T-helper 1 cell treated with Interleukin-12 subunit alpha and Interleukin-12 subunit beta and Interleukin-4 antibody, amounts not matched to agents 30 ng/mL and 1 ng/mL, for 36 hours (primary cell): ENCODE measurements around the gene ZNF439. TPM values are rescaled to one million over a fixed set of nuclear protein-coding genes. Genes with fewer than 3 reads are reported as not detected.
"Not testable (repeated sequence)": the region's sequence is repeated elsewhere in the genome, so short reads cannot be mapped to it uniquely, and the experiment has no call there.

Experiments used
- intact Hi-C: fragments of 100-400 bp; cut with micrococcal nuclease; formaldehyde crosslinking; loops from one replicate; pipeline ENCODE4 v1.15.1; 2024
- total RNA-seq: library from RNA; stranded (reverse); gene quantifications from 2 replicates; pipeline ENCODE4 v1.2.3, GENCODE V29; 2022

Gene ZNF439
- 6.1 and 7.4 TPM in 2 replicates for total RNA-seq

- intact Hi-C loops, result loop anchor here (1.0 to 2.0 kb wide), 2 partner anchors 35 to 76 kb away; partner anchors contain the start of genes ZNF440 and ZNF700
These were observed at the start of gene ZNF439 for GRCh38 chr19:11848594-11849469. Gene ZNF439 (plus strand): TSS chr19:11848726. CDS start chr19:11848868, 142 bp downstream.

- intact Hi-C loops, result no loop called here
These were observed 42.0 kb upstream of the ZNF439 start for GRCh38 chr19:11806354-11807098.

GRCh38 chr19:11807099-11807380, 41.5 kb upstream of the ZNF439 start:
- intact Hi-C loops, result no loop called here

- intact Hi-C loops, result loop anchor here (1.0 to 5.0 kb wide), 8 partner anchors 15 to 327 kb away; partner anchors contain the start of genes ELOF1, ZNF20, ZNF439 and ZNF441
These were observed 34.9 kb upstream of the ZNF439 start for GRCh38 chr19:11813703-11814028.

GRCh38 chr19:11814029-11814699, 34.4 kb upstream of the ZNF439 start, which contains the start of gene ZNF440:
Gene ZNF440 (plus strand): TSS chr19:11814273. CDS start chr19:11814448, 175 bp downstream.
- intact Hi-C loops, result loop anchor here (1.0 to 5.0 kb wide), 8 partner anchors 16 to 326 kb away; partner anchors contain the start of genes ELOF1, ZNF20, ZNF439 and ZNF441

- intact Hi-C loops, result loop anchor here (1.0 to 5.0 kb wide), 8 partner anchors 16 to 326 kb away; partner anchors contain the start of genes ELOF1, ZNF20, ZNF439 and ZNF441
These were observed 33.9 kb upstream of the ZNF439 start for GRCh38 chr19:11814700-11815035.

- intact Hi-C loops, result no loop called here
These were observed 26.9 kb upstream of the ZNF439 start for GRCh38 chr19:11821474-11822109.

- intact Hi-C loops, result not testable (repeated sequence)
These were observed 19.3 kb upstream of the ZNF439 start for GRCh38 chr19:11828957-11829876.

GRCh38 chr19:11832253-11832912, 16.1 kb upstream of the ZNF439 start:
- intact Hi-C loops, result no loop called here

- intact Hi-C loops, result no loop called here
These were observed 15.0 kb upstream of the ZNF439 start for GRCh38 chr19:11833541-11833940.

- intact Hi-C loops, result not testable (repeated sequence)
These were observed 12.9 kb upstream of the ZNF439 start for GRCh38 chr19:11835626-11836066.

- intact Hi-C loops, result no loop called here
These were observed 4.8 kb upstream of the ZNF439 start for GRCh38 chr19:11843722-11844121.

GRCh38 chr19:11847615-11848014, 911 bp upstream of the ZNF439 start:
- intact Hi-C loops, result loop anchor here (1.0 to 2.0 kb wide), 2 partner anchors 33 to 77 kb away; partner anchors contain the start of genes ZNF440 and ZNF700

- intact Hi-C loops, result loop anchor here (1.0 to 2.0 kb wide), 2 partner anchors 34 to 77 kb away; partner anchors contain the start of genes ZNF440 and ZNF700
These were observed 329 bp upstream of the ZNF439 start for GRCh38 chr19:11848200-11848593.

GRCh38 chr19:11850289-11850688, 1.8 kb downstream of the ZNF439 start:
- intact Hi-C loops, result not testable (repeated sequence)

- intact Hi-C loops, result no loop called here
These were observed 4.8 kb downstream of the ZNF439 start for GRCh38 chr19:11853358-11853757.

- intact Hi-C loops, result no loop called here
These were observed 8.2 kb downstream of the ZNF439 start for GRCh38 chr19:11856596-11857250.

- intact Hi-C loops, result no loop called here
These were observed 12.2 kb downstream of the ZNF439 start for GRCh38 chr19:11860721-11861120.

GRCh38 chr19:11861301-11861700, 12.8 kb downstream of the ZNF439 start:
- intact Hi-C loops, result no loop called here
